Skeletal muscle satellite cell (primary cell): Measurements from ENCODE around the gene PGAM2. TPM values are rescaled to one million over a fixed set of nuclear protein-coding genes. Genes with fewer than 3 reads are reported as not detected.

Source experiments
- H3K27me3 ChIP-seq: 2 replicates; pipeline ENCODE4 v1.7.0; 2013; ENCODE audit warnings: low read length; ENCODE audit not compliant: control insufficient read depth, insufficient read depth
- H3K36me3 ChIP-seq: 2 replicates; pipeline ENCODE4 v1.7.0; 2013; ENCODE audit warnings: mild to moderate bottlenecking, control low read depth, low read length; ENCODE audit not compliant: insufficient read depth
- H3K4me1 ChIP-seq: 2 replicates; pipeline ENCODE4 v1.7.0; 2013; ENCODE audit warnings: low read length; ENCODE audit not compliant: control insufficient read depth, insufficient read depth
- H3K4me2 ChIP-seq: 2 replicates; pipeline ENCODE4 v1.7.0; 2013; ENCODE audit warnings: mild to moderate bottlenecking, low read length
- H3K4me3 ChIP-seq: 2 replicates; pipeline ENCODE4 v1.7.0; 2013; ENCODE audit warnings: low read length
- H3K9ac ChIP-seq: 2 replicates; pipeline ENCODE4 v1.7.0; 2013; ENCODE audit warnings: mild to moderate bottlenecking, low read depth, low read length, moderate library complexity
- H3K9me3 ChIP-seq: replicated peaks from 2 replicates; pipeline ENCODE4 v1.7.0; 2013; ENCODE audit warnings: mild to moderate bottlenecking, control low read depth, low read length
- total RNA-seq: library from RNA; depleted of rRNA; stranded (reverse); fragments of >200 nt; gene quantifications from 2 replicates; pipeline ENCODE4 v1.2.3, GENCODE V29; 2012; rRNA removed

The PGAM2 gene
- 2.2 TPM in 1 of 2 replicates, not detected in the other for total RNA-seq

DNA sequence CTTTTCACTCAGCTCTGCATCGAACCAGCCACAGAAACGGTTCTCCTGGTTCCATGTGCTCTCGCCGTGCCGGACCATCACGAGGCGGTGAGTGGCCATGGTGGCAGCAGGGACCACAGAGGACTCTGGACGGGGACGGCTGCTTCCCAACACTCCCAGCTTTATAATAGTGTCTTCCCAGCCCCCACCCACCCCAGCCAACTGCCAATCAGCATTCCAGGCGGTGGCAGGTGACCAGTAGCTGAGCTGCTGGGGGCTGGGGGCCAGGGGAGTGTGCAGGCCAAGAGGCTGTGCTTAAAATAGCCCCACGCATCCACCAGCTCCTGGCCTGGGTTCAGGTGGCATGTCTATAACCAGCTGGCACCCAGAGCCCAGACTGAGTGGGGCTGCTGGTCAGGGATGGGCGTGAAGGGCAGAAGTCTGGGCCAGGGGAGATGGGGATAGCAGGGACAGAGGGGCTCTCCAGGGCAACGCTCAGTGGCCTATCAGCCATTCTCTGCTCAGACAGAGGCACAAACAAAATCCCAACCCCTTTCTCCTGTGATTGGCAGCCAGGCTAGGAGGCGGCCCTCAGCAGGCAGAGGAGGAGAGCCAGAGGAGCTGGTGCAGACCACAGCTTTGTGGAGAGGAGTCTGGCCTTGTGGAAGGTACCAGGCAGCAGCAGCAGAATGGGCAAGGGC lies at the start of gene PGAM2:
Gene PGAM2, minus strand, starts transcription at position 137 of the 680 bp plus-strand sequence. Its CDS starts 38 bp downstream, at position 99.
- Histone ChIP-seq H3K9ac (no peak within 1 kb of the TSS), H3K27me3 (no peaks in the 10 kb centered on the region), H3K36me3 (peaks cover 23% of the 10 kb centered on the region), H3K4me2 (no peak within 1 kb of the TSS), H3K4me3 (no peak within 1 kb of the TSS), H3K4me1 (peaks cover 3% of the 10 kb centered on the region), H3K9me3 (no peaks in the 10 kb centered on the region)

DNA sequence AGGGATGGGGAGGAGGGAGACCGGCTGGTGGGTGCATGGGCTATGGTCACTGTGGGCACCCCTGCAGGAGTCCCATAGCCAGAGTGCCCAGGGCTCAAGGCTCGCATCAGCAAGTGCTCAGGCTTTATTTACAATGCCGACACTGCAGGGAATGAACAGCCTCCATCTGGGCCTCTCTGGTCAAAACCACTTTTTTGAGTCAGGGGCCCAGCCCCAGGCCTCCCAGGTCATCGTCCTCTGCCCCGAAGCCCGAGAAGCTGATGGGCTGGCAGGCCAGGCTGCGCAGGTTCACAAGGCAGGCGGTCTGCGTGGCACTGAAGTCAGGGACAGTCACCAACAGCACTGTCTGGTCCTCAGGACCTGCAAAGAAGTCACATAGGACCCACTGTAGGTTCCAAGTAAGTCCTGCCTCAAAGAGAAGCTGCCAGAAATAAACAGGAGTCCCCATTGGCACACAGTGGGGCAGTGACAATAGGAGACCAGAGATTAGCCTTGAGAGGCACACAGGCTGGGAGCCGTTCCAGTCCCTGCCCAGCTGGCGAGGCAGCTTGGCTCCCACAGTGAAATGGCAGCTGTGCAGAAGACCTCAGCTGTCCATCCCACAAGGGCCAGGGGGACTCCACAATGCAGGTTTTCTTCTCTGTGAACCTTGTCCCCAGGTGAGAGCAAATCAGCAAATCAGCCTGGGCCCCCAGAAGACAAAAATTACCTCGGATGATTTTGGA lies 49.4 kb upstream of the PGAM2 start:
- Histone ChIP-seq H3K36me3 (peaks cover 31% of the 10 kb centered on the region), H3K9me3 (no peaks in the 10 kb centered on the region), H3K27me3 (no peaks in the 10 kb centered on the region), H3K9ac (no peak overlapping the region), H3K4me2 (no peak overlapping the region), H3K4me1 (no peaks in the 10 kb centered on the region), H3K4me3 (no peak overlapping the region)

DNA sequence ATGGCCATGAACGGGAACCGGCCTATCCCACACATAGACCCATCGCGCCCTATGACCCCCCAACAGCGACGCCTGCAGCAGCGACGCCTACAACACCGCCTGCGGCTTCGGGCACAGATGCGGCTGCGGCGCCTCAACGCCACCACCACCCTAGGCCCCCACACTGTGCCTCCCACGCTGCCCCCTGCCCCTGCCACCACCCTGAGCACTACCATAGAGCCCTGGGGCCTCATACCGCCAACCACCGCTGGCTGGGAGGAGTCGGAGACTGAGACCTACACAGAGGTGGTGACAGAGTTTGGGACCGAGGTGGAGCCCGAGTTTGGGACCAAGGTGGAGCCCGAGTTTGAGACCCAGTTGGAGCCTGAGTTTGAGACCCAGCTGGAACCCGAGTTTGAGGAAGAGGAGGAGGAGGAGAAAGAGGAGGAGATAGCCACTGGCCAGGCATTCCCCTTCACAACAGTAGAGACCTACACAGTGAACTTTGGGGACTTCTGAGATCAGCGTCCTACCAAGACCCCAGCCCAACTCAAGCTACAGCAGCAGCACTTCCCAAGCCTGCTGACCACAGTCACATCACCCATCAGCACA lies 48.5 kb upstream of the PGAM2 start:
- Histone ChIP-seq H3K36me3 (peaks cover 33% of the 10 kb centered on the region), H3K9me3 (no peaks in the 10 kb centered on the region), H3K4me2 (no peak overlapping the region), H3K4me3 (no peak overlapping the region), H3K9ac (no peak overlapping the region), H3K27me3 (no peaks in the 10 kb centered on the region), H3K4me1 (no peaks in the 10 kb centered on the region)

DNA sequence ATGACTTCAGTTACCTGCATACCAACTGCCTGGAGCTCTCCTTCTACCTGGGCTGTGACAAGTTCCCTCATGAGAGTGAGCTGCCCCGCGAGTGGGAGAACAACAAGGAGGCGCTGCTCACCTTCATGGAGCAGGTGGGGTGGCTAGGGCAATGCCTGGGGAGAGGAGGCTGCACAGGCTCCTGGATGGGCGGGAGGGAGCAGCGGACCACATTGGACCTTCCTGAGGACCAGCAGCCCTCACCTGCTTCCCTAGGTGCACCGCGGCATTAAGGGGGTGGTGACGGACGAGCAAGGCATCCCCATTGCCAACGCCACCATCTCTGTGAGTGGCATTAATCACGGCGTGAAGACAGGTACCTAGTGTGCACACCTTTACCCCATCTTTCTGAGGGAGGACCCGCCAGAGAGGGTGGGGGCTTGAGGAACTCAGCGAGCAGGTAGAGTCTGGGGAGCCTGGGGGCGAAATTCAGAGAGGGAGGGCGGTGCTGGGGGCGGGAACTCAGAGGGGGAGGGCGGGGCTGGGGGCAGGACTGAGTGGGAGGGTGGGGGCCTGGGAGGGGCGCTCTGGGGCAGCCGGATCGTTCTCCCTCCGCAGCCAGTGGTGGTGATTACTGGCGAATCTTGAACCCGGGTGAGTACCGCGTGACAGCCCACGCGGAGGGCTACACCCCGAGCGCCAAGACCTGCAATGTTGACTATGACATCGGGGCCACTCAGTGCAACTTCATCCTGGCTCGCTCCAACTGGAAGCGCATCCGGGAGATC lies 47.8 kb upstream of the PGAM2 start:
- no peak overlapping the region for H3K9ac ChIP-seq
- H3K4me1 ChIP-seq: no peaks in the 10 kb centered on the region
- no peak overlapping the region for H3K4me3 ChIP-seq
- no peaks in the 10 kb centered on the region for H3K27me3 ChIP-seq
- peaks cover 33% of the 10 kb centered on the region for H3K36me3 ChIP-seq
- H3K4me2 ChIP-seq: no peak overlapping the region
- no peaks in the 10 kb centered on the region for H3K9me3 ChIP-seq

DNA sequence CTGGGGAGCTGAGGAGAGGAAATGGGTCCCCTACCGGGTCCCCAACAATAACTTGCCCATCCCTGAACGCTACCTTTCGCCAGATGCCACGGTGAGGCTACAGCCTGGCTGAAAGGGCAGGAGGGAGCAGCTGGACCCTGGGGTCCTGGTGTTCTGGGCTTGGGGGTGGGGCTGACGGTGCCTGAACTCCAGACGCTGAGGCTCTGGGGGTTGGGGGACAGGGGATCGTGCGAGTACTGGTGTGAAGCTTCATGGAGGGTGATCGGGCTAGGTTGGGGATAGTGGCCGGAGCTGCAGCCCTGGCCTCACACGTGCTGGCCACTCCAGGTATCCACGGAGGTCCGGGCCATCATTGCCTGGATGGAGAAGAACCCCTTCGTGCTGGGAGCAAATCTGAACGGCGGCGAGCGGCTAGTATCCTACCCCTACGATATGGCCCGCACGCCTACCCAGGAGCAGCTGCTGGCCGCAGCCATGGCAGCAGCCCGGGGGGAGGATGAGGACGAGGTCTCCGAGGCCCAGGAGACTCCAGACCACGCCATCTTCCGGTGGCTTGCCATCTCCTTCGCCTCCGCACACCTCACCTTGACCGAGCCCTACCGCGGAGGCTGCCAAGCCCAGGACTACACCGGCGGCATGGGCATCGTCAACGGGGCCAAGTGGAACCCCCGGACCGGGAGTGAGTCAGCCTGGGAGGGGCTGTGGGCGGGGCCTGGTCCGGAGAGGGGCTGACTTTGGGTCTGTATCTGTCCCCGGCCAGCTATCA lies 47.0 kb upstream of the PGAM2 start:
- no peaks in the 10 kb centered on the region for H3K9me3 ChIP-seq
- H3K4me1 ChIP-seq: no peaks in the 10 kb centered on the region
- H3K36me3 ChIP-seq: peaks cover 31% of the 10 kb centered on the region
- H3K27me3 ChIP-seq: no peaks in the 10 kb centered on the region
- no peak overlapping the region for H3K4me2 ChIP-seq
- no peak overlapping the region for H3K9ac ChIP-seq
- H3K4me3 ChIP-seq: no peak overlapping the region

DNA sequence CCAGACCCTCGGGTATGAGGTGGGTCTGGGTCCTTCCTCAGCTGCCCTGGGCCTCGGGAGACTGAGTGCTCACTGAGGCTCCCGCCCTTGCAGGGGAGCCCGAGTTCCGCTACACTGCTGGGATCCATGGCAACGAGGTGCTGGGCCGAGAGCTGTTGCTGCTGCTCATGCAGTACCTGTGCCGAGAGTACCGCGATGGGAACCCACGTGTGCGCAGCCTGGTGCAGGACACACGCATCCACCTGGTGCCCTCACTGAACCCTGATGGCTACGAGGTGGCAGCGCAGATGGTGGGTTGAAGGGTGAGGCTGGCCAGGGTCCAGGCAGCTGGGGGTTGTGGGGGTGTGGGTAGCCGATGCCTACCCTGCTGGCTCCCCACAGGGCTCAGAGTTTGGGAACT lies 46.4 kb upstream of the PGAM2 start:
- H3K4me3 ChIP-seq: no peak overlapping the region
- H3K9ac ChIP-seq: no peak overlapping the region
- no peak overlapping the region for H3K4me2 ChIP-seq
- H3K27me3 ChIP-seq: no peaks in the 10 kb centered on the region
- H3K4me1 ChIP-seq: no peaks in the 10 kb centered on the region
- H3K36me3 ChIP-seq: peaks cover 26% of the 10 kb centered on the region
- H3K9me3 ChIP-seq: no peaks in the 10 kb centered on the region

DNA sequence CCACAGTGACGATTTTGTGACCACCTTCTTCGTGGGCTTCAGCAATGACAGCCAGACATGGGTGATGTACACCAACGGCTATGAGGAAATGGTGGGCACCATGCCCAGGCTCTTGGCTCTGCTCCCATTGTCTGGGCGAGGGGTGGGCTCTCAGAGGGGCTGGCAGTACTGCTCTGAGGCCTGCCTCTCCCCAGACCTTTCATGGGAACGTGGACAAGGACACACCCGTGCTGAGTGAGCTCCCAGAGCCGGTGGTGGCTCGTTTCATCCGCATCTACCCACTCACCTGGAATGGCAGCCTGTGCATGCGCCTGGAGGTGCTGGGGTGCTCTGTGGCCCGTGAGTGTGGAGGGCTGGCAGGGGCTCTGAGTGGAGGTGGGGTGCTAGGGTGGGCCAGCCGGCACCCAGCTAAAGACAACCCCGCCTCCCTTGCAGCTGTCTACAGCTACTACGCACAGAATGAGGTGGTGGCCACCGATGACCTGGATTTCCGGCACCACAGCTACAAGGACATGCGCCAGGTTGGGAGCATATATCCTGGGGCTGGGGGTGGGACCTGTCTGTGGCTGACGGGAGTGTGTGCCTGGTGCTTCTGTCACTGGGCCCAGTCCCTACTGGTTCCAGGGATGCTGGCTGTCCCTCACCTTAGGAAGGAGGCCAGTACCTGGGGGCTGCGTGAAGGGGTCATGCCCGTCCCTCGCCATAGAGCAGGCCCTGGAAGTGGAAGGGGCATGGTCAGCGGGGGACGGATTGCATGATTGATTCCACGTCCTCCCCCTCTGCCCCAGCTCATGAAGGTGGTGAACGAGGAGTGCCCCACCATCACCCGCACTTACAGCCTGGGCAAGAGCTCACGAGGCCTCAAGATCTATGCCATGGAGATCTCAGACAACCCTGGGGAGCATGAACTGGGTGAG lies 45.6 kb upstream of the PGAM2 start:
- H3K36me3 ChIP-seq: peaks cover 26% of the 10 kb centered on the region
- H3K27me3 ChIP-seq: no peaks in the 10 kb centered on the region
- peaks cover 1% of the 10 kb centered on the region for H3K4me1 ChIP-seq

DNA sequence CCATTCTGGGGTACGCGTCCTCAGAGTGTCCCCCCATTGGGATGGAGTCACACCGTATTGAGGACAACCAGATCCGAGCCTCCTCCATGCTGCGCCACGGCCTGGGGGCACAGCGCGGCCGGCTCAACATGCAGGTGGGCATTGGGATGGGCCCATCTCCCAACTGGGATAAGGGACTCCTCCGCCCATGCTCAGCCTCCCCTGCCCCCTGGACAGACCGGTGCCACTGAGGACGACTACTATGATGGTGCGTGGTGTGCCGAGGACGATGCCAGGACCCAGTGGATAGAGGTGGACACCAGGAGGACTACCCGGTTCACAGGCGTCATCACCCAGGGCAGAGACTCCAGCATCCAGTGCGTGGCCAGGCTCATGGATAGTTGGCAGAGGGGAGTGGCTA lies 44.6 kb upstream of the PGAM2 start:
- no peak overlapping the region for H3K9ac ChIP-seq
- peaks cover 20% of the 10 kb centered on the region for H3K36me3 ChIP-seq
- no peak overlapping the region for H3K4me3 ChIP-seq
- H3K9me3 ChIP-seq: no peaks in the 10 kb centered on the region
- no peak overlapping the region for H3K4me2 ChIP-seq
- H3K27me3 ChIP-seq: no peaks in the 10 kb centered on the region
- H3K4me1 ChIP-seq: peaks cover 11% of the 10 kb centered on the region

More for the DNA sequence above, 45.6 kb upstream of the PGAM2 start:
- Histone ChIP-seq H3K9ac (no peak overlapping the region), H3K4me3 (no peak overlapping the region), H3K9me3 (no peaks in the 10 kb centered on the region), H3K4me2 (no peak overlapping the region)

DNA sequence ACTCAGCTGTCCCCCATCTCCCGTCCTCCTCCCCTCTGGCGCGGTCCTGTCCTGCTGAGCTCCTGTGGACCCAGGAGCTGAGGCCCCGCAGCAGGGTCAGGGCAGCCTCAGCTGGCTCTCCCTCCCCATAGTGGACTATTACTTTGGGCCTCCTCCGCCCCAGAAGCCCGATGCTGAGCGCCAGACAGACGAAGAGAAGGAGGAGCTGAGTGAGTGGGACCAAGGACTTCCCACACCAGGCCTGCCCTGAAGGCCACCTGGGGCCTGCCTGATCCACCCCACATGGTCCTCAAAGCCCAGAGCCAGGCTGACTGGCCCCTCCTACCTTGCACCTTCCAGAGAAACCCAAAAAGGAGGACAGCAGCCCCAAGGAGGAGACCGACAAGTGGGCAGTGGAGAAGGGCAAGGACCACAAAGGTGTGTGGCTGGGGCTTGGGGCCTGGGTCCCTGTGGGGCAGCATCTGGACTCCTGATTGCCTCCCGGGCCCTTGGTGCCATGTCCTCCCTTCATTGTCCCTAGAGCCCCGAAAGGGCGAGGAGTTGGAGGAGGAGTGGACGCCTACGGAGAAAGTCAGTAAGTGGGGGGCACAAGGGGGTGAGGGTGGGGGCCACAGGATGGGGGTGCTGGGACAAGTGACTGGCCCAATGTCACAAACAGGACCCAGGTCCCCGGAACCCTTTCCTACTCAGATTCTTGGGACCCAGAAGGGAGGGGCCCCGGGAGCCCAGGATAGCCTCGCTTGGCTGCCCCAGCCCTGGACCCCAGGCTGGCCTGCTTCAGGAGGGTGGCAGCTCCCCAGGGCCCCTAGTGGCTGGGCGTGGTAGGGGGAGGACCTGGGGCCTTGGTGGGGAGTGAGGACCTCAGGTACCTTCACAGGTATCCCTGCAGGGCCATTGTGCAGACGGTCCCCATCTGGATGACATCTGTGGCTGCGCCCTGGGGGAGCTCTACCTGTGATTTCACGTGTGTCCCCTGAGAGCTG lies 43.7 kb upstream of the PGAM2 start:
- Histone ChIP-seq H3K27me3 (no peaks in the 10 kb centered on the region), H3K36me3 (peaks cover 13% of the 10 kb centered on the region), H3K9ac (no peak overlapping the region), H3K4me2 (no peak overlapping the region), H3K4me1 (peaks cover 12% of the 10 kb centered on the region), H3K9me3 (no peaks in the 10 kb centered on the region), H3K4me3 (no peak overlapping the region)
